SH-SY5Y (cell line): ENCODE data around the gene ADAMTS17.

Source experiments
- GATA2 ChIP-seq: IDR thresholded peaks from 2 replicates; pipeline ENCODE4 v1.6.1; 2011; ENCODE audit warnings: mild to moderate bottlenecking, low read depth, low read length
- GATA3 ChIP-seq: IDR thresholded peaks from 2 replicates; pipeline ENCODE4 v1.6.1; 2011; ENCODE audit warnings: low read depth, mild to moderate bottlenecking, low read length, moderate library complexity

- TF ChIP-seq GATA2 (peak; percentile 49), GATA3 (no peak)
Observed at GRCh38 chr15:100198442-100198841, 143.3 kb downstream of the ADAMTS17 start.
